Neural crest cell (in vitro differentiated cells): Measurements from ENCODE around the gene TBC1D4. TPM values are rescaled to one million over a fixed set of nuclear protein-coding genes. Genes with fewer than 3 reads are reported as not detected.
"Not testable (repeated sequence)": the region's sequence is repeated elsewhere in the genome, so short reads cannot be mapped to it uniquely, and the experiment has no call there.

Experiments used
- DNase-seq: peaks from one replicate; pipeline ENCODE4 v3.0.0; 2021; ENCODE audit warnings: low read depth, mixed read lengths, low spot score
- H3K27ac Mint-ChIP-seq: one replicate; pipeline ENCODE4 v1.8.0; 2021; ENCODE audit warnings: mild to moderate bottlenecking, mixed read lengths; ENCODE audit not compliant: unreplicated experiment
- H3K27me3 Mint-ChIP-seq: 2 replicates; pipeline ENCODE4 v1.8.0; 2021; ENCODE audit warnings: low read depth, mild to moderate bottlenecking, mixed read lengths
- H3K36me3 Mint-ChIP-seq: 2 replicates; pipeline ENCODE4 v1.8.0; 2021; ENCODE audit warnings: low read depth, mild to moderate bottlenecking, mixed read lengths
- H3K4me1 Mint-ChIP-seq: 2 replicates; pipeline ENCODE4 v1.8.0; 2021; ENCODE audit warnings: mixed read lengths
- H3K4me3 Mint-ChIP-seq: one replicate; pipeline ENCODE4 v1.8.0; 2021; ENCODE audit warnings: mild to moderate bottlenecking, mixed read lengths
- H3K9me3 Mint-ChIP-seq: 2 replicates; pipeline ENCODE4 v1.8.0; 2021; ENCODE audit warnings: mixed read lengths
- total RNA-seq: library from RNA; stranded (reverse); gene quantifications from 2 replicates; pipeline ENCODE4 v1.2.1, GENCODE V29; 2021
- TF ChIP-seq, protein P1 (sequence below): fragments of 200-600 bp; sonication (generic); conservative IDR thresholded peaks from 2 replicates; pipeline ENCODE4 v1.5.0; 2021; ENCODE audit warnings: antibody characterized with exemption, mild to moderate bottlenecking

Gene TBC1D4
- total RNA-seq, 1 donor from 2014 or later = 13.4 TPM

DNA sequence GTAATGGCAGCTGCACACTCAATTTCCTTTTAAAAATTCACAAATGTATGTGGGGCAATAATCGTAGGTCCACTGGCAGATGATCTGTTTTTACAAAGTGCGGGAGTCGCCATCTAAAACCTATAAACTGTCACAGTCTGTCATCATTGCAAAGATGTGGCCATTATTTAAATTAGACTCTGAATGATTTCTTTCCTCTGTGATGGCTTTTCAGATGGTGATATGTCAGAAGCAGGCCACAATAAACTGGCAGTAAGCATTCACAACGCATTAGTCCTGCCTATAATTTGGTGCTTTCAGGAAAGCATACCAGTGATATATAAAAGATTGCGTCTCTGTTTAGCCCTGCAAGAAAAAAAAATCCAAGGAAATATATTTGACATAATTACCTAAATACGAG lies 226.8 kb downstream of the TBC1D4 start:
- TF ChIP-seq, protein P1, sequence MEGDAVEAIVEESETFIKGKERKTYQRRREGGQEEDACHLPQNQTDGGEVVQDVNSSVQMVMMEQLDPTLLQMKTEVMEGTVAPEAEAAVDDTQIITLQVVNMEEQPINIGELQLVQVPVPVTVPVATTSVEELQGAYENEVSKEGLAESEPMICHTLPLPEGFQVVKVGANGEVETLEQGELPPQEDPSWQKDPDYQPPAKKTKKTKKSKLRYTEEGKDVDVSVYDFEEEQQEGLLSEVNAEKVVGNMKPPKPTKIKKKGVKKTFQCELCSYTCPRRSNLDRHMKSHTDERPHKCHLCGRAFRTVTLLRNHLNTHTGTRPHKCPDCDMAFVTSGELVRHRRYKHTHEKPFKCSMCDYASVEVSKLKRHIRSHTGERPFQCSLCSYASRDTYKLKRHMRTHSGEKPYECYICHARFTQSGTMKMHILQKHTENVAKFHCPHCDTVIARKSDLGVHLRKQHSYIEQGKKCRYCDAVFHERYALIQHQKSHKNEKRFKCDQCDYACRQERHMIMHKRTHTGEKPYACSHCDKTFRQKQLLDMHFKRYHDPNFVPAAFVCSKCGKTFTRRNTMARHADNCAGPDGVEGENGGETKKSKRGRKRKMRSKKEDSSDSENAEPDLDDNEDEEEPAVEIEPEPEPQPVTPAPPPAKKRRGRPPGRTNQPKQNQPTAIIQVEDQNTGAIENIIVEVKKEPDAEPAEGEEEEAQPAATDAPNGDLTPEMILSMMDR = no peak
- Mint-ChIP-seq H3K27me3 (no peaks in the 10 kb centered on the region), H3K4me3 (no peak overlapping the region), H3K27ac (no peak overlapping the region), H3K9me3 (no peaks in the 10 kb centered on the region), H3K36me3 (no peaks in the 10 kb centered on the region), H3K4me1 (no peaks in the 10 kb centered on the region)
- DNase-seq = no peak

DNA sequence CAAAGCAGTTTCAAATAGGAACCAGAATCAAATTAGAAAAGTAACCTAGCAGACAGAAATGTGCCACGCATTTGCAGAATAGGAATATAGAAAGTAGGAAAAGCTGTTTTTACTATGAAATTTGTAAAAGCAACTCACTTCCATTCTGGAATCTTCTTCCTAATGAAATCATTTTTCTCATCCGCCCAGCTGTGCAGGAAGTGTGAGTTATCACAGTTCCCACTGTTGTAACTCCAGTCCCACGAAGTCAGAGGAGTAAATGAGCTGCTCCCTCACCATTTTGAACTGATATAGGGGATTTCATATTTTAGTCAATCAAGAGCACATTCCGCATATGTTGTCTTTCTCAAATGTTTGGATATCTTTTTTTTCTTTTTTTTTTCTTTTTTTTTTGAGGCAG lies 230.8 kb downstream of the TBC1D4 start:
- Mint-ChIP-seq H3K36me3 (no peaks in the 10 kb centered on the region), H3K9me3 (no peaks in the 10 kb centered on the region)
- no peak for DNase-seq

DNA sequence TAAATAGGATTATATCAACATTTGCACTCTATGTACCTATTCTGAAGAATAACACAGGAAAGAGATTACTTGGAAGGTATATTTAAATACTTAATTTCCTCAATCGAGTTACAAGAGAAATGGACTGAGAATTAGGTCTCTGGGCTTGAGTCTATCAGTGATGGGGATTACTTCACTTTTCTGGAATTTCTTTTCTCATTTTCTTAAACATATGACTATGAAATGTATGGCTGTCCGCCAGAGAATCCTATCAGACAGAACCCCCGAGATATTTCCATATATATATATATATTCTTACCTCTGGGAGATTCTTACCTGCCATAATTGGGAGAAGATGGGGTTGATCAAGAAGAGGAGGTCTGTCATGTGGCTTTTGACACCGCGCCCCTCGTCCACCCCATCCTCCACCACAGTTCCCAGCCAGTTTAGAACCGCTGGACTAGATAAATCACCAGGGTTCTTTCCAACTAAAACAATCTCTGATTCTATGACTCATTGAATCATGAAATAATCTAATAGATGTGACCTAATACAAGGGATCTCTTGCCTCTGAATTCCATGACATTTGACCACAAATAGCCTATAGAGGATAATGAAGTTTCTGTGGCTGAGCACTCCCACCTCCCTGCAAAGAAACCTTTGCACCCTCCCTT lies 231.3 kb downstream of the TBC1D4 start:
- H3K4me1 Mint-ChIP-seq = no peaks in the 10 kb centered on the region
- no peak overlapping the region for H3K4me3 Mint-ChIP-seq
- TF ChIP-seq, protein P1 = no peak
- DNase-seq = no peak
- H3K36me3 Mint-ChIP-seq = peaks cover 3% of the 10 kb centered on the region
- no peaks in the 10 kb centered on the region for H3K27me3 Mint-ChIP-seq
- H3K27ac Mint-ChIP-seq = no peak overlapping the region
- H3K9me3 Mint-ChIP-seq = peaks cover 2% of the 10 kb centered on the region

More for the DNA sequence above, 230.8 kb downstream of the TBC1D4 start:
- H3K4me3 Mint-ChIP-seq = no peak overlapping the region
- H3K4me1 Mint-ChIP-seq = no peaks in the 10 kb centered on the region
- H3K27ac Mint-ChIP-seq = no peak overlapping the region
- H3K27me3 Mint-ChIP-seq = no peaks in the 10 kb centered on the region
- TF ChIP-seq, protein P1 = no peak

DNA sequence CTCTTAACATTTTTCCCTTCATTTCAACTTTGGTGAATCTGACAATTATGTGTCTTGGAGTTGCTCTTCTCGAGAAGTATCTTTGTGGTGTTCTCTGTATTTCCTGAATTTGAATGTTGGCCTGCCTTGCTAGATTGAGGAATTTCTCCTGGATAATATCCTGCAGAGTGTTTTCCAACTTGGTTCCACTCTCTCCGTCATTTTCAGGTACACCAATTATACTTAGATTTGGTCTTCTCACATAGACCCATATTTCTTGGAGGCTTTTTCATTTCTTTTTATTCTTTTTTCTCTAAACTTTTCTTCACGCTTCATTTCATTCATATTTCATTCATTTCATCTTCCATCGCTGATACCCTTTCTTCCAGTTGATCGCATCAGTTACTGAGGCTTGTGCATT lies 236.4 kb downstream of the TBC1D4 start:
- H3K27me3 Mint-ChIP-seq, H3K4me3 Mint-ChIP-seq, DNase-seq, H3K27ac Mint-ChIP-seq, H3K4me1 Mint-ChIP-seq, H3K9me3 Mint-ChIP-seq: not testable (repeated sequence)
- peaks cover 11% of the 10 kb centered on the region for H3K36me3 Mint-ChIP-seq

DNA sequence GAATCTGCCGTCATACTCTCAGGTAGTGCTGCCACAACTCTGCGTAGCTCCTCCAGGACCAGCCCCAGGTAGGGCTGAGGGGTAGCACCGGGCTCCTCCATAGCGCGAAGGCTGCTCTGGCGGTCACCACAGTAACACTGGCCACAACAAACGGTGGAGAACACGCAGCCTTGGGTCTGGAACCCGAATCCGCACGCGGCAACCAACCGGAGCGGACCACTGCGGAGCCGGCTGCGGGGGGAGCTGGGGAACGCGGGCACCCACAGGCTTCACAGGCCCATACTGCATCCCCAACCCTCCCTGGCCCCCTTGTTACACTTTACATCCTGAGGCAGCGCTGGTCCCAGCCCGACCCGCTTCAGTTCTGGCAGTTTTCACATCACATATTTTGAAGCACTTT lies 241.7 kb downstream of the TBC1D4 start:
- H3K27me3 Mint-ChIP-seq, H3K4me1 Mint-ChIP-seq, H3K4me3 Mint-ChIP-seq, H3K36me3 Mint-ChIP-seq, H3K9me3 Mint-ChIP-seq, DNase-seq, H3K27ac Mint-ChIP-seq: not testable (repeated sequence)

DNA sequence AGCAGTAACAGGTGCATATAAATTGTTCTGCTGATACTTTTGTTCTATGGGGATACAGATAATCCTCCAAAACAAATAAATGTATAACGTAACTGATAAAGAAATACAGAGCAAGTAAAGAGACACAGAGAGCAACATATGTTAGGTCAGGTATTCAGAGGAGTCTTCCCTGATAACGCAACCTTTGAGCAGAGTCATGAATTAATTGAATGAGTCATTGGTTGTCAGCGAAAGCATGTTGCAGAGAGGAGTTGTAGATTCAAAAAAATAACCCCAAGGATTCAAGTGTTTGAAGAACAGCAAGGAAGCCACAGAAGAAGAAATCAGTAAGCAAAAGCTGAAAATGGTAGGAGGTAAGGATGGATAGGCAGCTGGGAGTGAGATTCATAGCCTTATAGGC lies 245.2 kb downstream of the TBC1D4 start:
- Mint-ChIP-seq H3K4me1 (no peaks in the 10 kb centered on the region), H3K27ac (no peak overlapping the region), H3K4me3 (no peak overlapping the region), H3K36me3 (peaks cover 5% of the 10 kb centered on the region), H3K27me3 (no peaks in the 10 kb centered on the region), H3K9me3 (peaks cover 10% of the 10 kb centered on the region)
- TF ChIP-seq, protein P1 = no peak
- DNase-seq = no peak

Other genes starting within 250 kb of the TBC1D4 start
- 125 and 128 TPM in 2 replicates for gene COMMD6, start 55.7 kb upstream of the TBC1D4 start, total RNA-seq
- 34.3 and 36.1 TPM in 2 replicates for gene UCHL3, start 67.6 kb upstream of the TBC1D4 start, total RNA-seq
- gene LMO7, start 154.2 kb upstream of the TBC1D4 start, total RNA-seq = 3.5 and 4.8 TPM in 2 replicates